ENCODE results near the gene SETMAR. TPM values are rescaled to one million over a fixed set of nuclear protein-coding genes. Genes with fewer than 3 reads are reported as not detected.

The SETMAR gene
- total RNA-seq, 2 experiments from 2014 or later = 9.1 to 9.2 TPM

DNA sequence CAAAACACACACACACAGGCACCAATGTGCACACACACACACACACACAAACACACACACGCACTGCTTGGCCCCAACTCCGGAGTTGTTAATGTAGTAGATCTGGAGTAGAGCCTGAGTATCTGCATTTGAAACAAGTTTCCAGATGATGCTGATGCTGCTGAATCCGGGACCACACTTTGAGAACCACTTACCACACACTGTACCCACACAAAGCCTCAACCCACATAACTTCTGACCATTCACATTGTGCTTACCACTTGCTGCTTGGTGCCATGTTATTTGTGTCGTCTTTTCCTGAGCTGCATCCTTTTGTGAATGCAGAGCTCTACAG is 36.9 kb downstream of the SETMAR start:
- Histone ChIP-seq H3K27me3 (ENCODE audit: control insufficient read depth in 1 of 2, insufficient read depth in 2 of 2, low read length in 2 of 2) (no peaks in the 10 kb centered on the region), H3K27ac (ENCODE audit: low read depth in 1 of 2, low read length in 2 of 2) (no peak overlapping the region), H3K4me1 (ENCODE audit: insufficient read depth, low read length) (no peaks in the 10 kb centered on the region), H3K4me3 (ENCODE audit: low read length) (no peak overlapping the region), H3K36me3 (ENCODE audit: insufficient read depth, low read length) (no peaks in the 10 kb centered on the region), H3K9me3 (ENCODE audit: control insufficient read depth in 1 of 2, insufficient read depth in 1 of 2, low read length in 2 of 2) (no peaks in the 10 kb centered on the region)
- no peak for ATAC-seq (ENCODE audit: poor library complexity)
- no peak for DNase-seq
- intact Hi-C loops (cut with DNase I, micrococcal nuclease) = no loop called here
- H3K9me3 Mint-ChIP-seq = no peaks in the 10 kb centered on the region
- ChIA-PET POLR2A (no interaction called here), CTCF (no interaction called here)
- H3K4me3 Mint-ChIP-seq = no peak overlapping the region
- no peaks in the 10 kb centered on the region for H3K4me1 Mint-ChIP-seq (ENCODE audit: low read depth)
- H3K36me3 Mint-ChIP-seq (ENCODE audit: low read depth) = no peaks in the 10 kb centered on the region
- H3K27ac Mint-ChIP-seq = no peak overlapping the region
- TF ChIP-seq, protein P1, sequence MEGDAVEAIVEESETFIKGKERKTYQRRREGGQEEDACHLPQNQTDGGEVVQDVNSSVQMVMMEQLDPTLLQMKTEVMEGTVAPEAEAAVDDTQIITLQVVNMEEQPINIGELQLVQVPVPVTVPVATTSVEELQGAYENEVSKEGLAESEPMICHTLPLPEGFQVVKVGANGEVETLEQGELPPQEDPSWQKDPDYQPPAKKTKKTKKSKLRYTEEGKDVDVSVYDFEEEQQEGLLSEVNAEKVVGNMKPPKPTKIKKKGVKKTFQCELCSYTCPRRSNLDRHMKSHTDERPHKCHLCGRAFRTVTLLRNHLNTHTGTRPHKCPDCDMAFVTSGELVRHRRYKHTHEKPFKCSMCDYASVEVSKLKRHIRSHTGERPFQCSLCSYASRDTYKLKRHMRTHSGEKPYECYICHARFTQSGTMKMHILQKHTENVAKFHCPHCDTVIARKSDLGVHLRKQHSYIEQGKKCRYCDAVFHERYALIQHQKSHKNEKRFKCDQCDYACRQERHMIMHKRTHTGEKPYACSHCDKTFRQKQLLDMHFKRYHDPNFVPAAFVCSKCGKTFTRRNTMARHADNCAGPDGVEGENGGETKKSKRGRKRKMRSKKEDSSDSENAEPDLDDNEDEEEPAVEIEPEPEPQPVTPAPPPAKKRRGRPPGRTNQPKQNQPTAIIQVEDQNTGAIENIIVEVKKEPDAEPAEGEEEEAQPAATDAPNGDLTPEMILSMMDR (IDR thresholded peaks at IDR 0.05) = no peak
- H3K27me3 Mint-ChIP-seq = no peaks in the 10 kb centered on the region

DNA sequence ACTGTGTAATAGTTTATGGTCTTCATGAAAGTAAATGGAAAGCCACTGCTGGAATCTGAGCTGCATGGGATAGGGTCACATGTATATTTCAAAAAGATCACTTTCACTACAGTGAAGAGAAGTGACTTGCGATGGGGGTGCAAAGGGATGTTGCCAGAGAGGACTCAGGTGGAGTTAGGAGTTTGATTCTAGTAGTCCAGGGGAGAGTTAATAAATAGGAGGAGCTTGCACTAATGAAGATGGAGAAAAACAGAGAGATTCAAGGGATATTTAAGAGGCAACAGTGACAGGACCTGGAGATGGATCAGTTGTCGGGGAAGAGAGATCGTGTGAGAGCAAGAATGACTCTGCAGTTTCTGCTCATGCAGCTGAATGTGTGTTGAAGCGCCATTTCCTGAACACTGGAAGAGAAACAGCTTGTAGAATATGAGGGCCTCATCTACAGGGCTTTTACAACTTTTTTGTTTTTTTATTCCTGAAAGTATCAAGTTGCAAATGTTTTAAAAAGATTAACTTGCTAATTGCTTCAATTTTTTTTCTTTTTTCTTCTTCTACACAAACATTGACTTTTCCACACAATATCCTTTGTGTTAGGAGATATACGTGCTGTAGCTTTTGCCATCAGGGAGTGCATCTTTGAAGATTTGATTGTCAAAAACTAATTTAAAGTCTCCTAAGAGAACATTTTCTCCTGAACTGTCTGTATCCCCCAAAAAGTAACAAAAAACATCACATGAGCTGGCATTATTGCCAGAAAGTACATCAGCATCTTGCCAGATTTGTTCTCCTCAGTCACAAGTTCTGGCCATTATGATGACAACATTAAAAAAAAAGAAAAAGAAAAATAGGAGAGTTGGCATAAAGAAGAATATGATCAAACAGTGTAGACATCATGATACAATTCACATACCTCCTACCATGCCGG is 37.5 kb downstream of the SETMAR start:
- CTCF ChIA-PET = interaction anchor here (1.9 kb wide), 1 partner anchor 10 kb away, joined by 6 read pairs; no protein-coding TSS in a partner anchor
- no peak overlapping the region for H3K4me3 Mint-ChIP-seq
- no peaks in the 10 kb centered on the region for H3K36me3 Mint-ChIP-seq (ENCODE audit: low read depth)
- H3K4me1 Mint-ChIP-seq (ENCODE audit: low read depth) = no peaks in the 10 kb centered on the region
- Histone ChIP-seq H3K36me3 (ENCODE audit: insufficient read depth, low read length) (no peaks in the 10 kb centered on the region), H3K4me3 (ENCODE audit: low read length) (no peak overlapping the region), H3K4me1 (ENCODE audit: insufficient read depth, low read length) (no peaks in the 10 kb centered on the region), H3K9me3 (ENCODE audit: control insufficient read depth in 1 of 2, insufficient read depth in 1 of 2, low read length in 2 of 2) (no peaks in the 10 kb centered on the region), H3K27ac (ENCODE audit: low read depth in 1 of 2, low read length in 2 of 2) (no peak overlapping the region), H3K27me3 (ENCODE audit: control insufficient read depth in 1 of 2, insufficient read depth in 2 of 2, low read length in 2 of 2) (no peaks in the 10 kb centered on the region)
- no peaks in the 10 kb centered on the region for H3K9me3 Mint-ChIP-seq
- intact Hi-C loops (cut with DNase I, micrococcal nuclease) = no loop called here
- H3K27me3 Mint-ChIP-seq = no peaks in the 10 kb centered on the region
- ATAC-seq (ENCODE audit: poor library complexity) (no peak), DNase-seq (no peak)
- H3K27ac Mint-ChIP-seq = no peak overlapping the region
- POLR2A ChIA-PET = no interaction called here
- TF ChIP-seq, protein P1 (IDR thresholded peaks at IDR 0.05) = no peak

DNA sequence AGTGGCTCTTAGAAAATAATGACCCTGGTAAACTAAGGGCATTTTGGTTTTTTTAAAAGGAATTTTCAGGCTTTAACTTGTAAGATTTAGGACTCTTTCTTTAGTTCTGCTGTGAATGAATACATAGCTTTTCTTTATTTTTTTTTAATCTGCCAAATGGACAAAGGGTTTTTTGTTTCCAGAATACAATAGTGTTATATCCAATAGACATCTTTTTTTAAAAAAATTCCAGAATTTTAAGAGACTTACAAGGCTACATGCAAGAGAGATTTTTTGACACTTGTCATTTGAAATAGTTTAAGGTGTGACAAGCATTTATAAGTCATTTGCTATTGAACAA is 38.1 kb downstream of the SETMAR start:
- H3K36me3 Mint-ChIP-seq (ENCODE audit: low read depth) = no peaks in the 10 kb centered on the region
- DNase-seq = no peak

More for the DNA sequence above, 38.1 kb downstream of the SETMAR start:
- Histone ChIP-seq H3K27me3 (ENCODE audit: control insufficient read depth in 1 of 2, insufficient read depth in 2 of 2, low read length in 2 of 2) (no peaks in the 10 kb centered on the region), H3K36me3 (ENCODE audit: insufficient read depth, low read length) (no peaks in the 10 kb centered on the region), H3K9me3 (ENCODE audit: control insufficient read depth in 1 of 2, insufficient read depth in 1 of 2, low read length in 2 of 2) (no peaks in the 10 kb centered on the region), H3K27ac (ENCODE audit: low read depth in 1 of 2, low read length in 2 of 2) (no peak overlapping the region), H3K4me1 (ENCODE audit: insufficient read depth, low read length) (no peaks in the 10 kb centered on the region), H3K4me3 (ENCODE audit: low read length) (no peak overlapping the region)
- ChIA-PET POLR2A (no interaction called here), CTCF (interaction anchor here (1.9 kb wide), 1 partner anchor 9 kb away, joined by 6 read pairs; no protein-coding TSS in a partner anchor)
- intact Hi-C loops (cut with DNase I, micrococcal nuclease) = no loop called here
- Mint-ChIP-seq H3K27me3 (no peaks in the 10 kb centered on the region), H3K27ac (no peak overlapping the region), H3K9me3 (no peaks in the 10 kb centered on the region), H3K4me3 (no peak overlapping the region), H3K4me1 (ENCODE audit: low read depth) (no peaks in the 10 kb centered on the region)
- TF ChIP-seq, protein P1 (IDR thresholded peaks at IDR 0.05) = no peak
- no peak for ATAC-seq (ENCODE audit: poor library complexity)
